Measurements from ENCODE around the gene IL17C. TPM values are rescaled to one million over a fixed set of nuclear protein-coding genes. Genes with fewer than 3 reads are reported as not detected.
"Not testable (repeated sequence)": the region's sequence is repeated elsewhere in the genome, so short reads cannot be mapped to it uniquely, and the experiment has no call there.

Gene IL17C
- not detected for total RNA-seq

GRCh38 chr16:88638323-88639230 is at the start of gene IL17C:
TSS of gene IL17C (plus strand) at chr16:88638572. CDS start at chr16:88638642, 70 bp downstream.
- no peak for ATAC-seq

GRCh38 chr16:88588754-88589153 is 49.6 kb upstream of the IL17C start:
- ATAC-seq, result no peak

- ATAC-seq, result no peak
These were observed 48.9 kb upstream of the IL17C start for GRCh38 chr16:88589441-88589840.

GRCh38 chr16:88591577-88592021 is 46.8 kb upstream of the IL17C start:
- no peak for ATAC-seq

GRCh38 chr16:88593061-88593460 is 45.3 kb upstream of the IL17C start:
- no peak for ATAC-seq

GRCh38 chr16:88593489-88593888 is 44.9 kb upstream of the IL17C start:
- no peak for ATAC-seq

- ATAC-seq, result no peak
These were observed 44.5 kb upstream of the IL17C start for GRCh38 chr16:88593910-88594309.

- ATAC-seq, result no peak
These were observed 43.3 kb upstream of the IL17C start for GRCh38 chr16:88595101-88595500.

- ATAC-seq, result no peak
These were observed 42.5 kb upstream of the IL17C start for GRCh38 chr16:88595921-88596320.

- ATAC-seq, result no peak
These were observed 41.9 kb upstream of the IL17C start for GRCh38 chr16:88596483-88596882.

GRCh38 chr16:88597856-88598491 is 40.4 kb upstream of the IL17C start:
- ATAC-seq, result no peak

- ATAC-seq, result peak; percentile 36
These were observed 39.2 kb upstream of the IL17C start for GRCh38 chr16:88599092-88599733.

GRCh38 chr16:88599825-88600538 is 38.4 kb upstream of the IL17C start:
- ATAC-seq, result no peak

GRCh38 chr16:88600539-88600896 is 37.9 kb upstream of the IL17C start:
- ATAC-seq, result no peak

GRCh38 chr16:88601313-88602036 is 36.9 kb upstream of the IL17C start:
- no peak for ATAC-seq

GRCh38 chr16:88602091-88602490 is 36.3 kb upstream of the IL17C start:
- ATAC-seq, result peak; percentile 89

GRCh38 chr16:88605186-88606147 is 32.9 kb upstream of the IL17C start:
- no peak for ATAC-seq

- no peak for ATAC-seq
These were observed 32.1 kb upstream of the IL17C start for GRCh38 chr16:88606148-88606757.

- ATAC-seq, result no peak
These were observed 30.3 kb upstream of the IL17C start for GRCh38 chr16:88608076-88608475.

- not testable (repeated sequence) for ATAC-seq
These were observed 28.9 kb upstream of the IL17C start for GRCh38 chr16:88609426-88609825.
